T47D (cell line): ENCODE measurements around the gene TYRP1.

Experiments
- DNase-seq, 2 experiments: peaks; one replicate each; pipeline versions ENCODE4 v3.0.0 to v3.0.0-alpha.2; 2011 to 2012; ENCODE audit warnings: low read depth in 1 of 2, low spot score in 1 of 2
- JUND ChIP-seq: IDR thresholded peaks from 2 replicates; pipeline ENCODE4 v1.6.1; 2012; ENCODE audit warnings: low read depth
- in situ Hi-C: cut with HindIII; loops from 2 replicates; pipeline ENCODE4 v1.10.0; 2016; ENCODE audit warnings: low sequenced_read_pairs, low pct_unique_long_range_greater_than_20kb

The TYRP1 gene

GRCh38 chr9:12726795-12727194, 33.6 kb downstream of the TYRP1 start:
- in situ Hi-C loops: no loop called here
- DNase-seq: no peak
- TF ChIP-seq JUND: no peak

GRCh38 chr9:12730198-12730597, 37.0 kb downstream of the TYRP1 start:
- in situ Hi-C loops: no loop called here
- DNase-seq: peak in 1 of 2 experiments; percentile 66
- TF ChIP-seq JUND: no peak

GRCh38 chr9:12730927-12731326, 37.7 kb downstream of the TYRP1 start:
- in situ Hi-C loops: no loop called here
- no peak for TF ChIP-seq JUND
- DNase-seq: no peak

- TF ChIP-seq JUND: no peak
- no peak for DNase-seq
- in situ Hi-C loops: no loop called here
Observed at GRCh38 chr9:12732971-12733370, 39.8 kb downstream of the TYRP1 start.

GRCh38 chr9:12735665-12736064, 42.5 kb downstream of the TYRP1 start:
- no peak for TF ChIP-seq JUND
- in situ Hi-C loops: no loop called here

GRCh38 chr9:12737871-12738270, 44.7 kb downstream of the TYRP1 start:
- DNase-seq: no peak
- in situ Hi-C loops: no loop called here
- TF ChIP-seq JUND: no peak

More at GRCh38 chr9:12735665-12736064, 42.5 kb downstream of the TYRP1 start:
- DNase-seq: no peak

- TF ChIP-seq JUND: no peak
- in situ Hi-C loops: no loop called here
- no peak for DNase-seq
Observed at GRCh38 chr9:12739014-12739652, 45.9 kb downstream of the TYRP1 start.

- DNase-seq: no peak
- TF ChIP-seq JUND: no peak
- in situ Hi-C loops: no loop called here
Observed at GRCh38 chr9:12740845-12741244, 47.7 kb downstream of the TYRP1 start.

GRCh38 chr9:12748016-12748415, 54.8 kb downstream of the TYRP1 start:
- in situ Hi-C loops: no loop called here
- no peak for TF ChIP-seq JUND
- no peak for DNase-seq

- TF ChIP-seq JUND: no peak
- in situ Hi-C loops: no loop called here
- no peak for DNase-seq
Observed at GRCh38 chr9:12748954-12749353, 55.8 kb downstream of the TYRP1 start.

- in situ Hi-C loops: no loop called here
- no peak for TF ChIP-seq JUND
- DNase-seq: no peak
Observed at GRCh38 chr9:12753931-12754330, 60.7 kb downstream of the TYRP1 start.

GRCh38 chr9:12759761-12760160, 66.6 kb downstream of the TYRP1 start:
- no peak for DNase-seq
- TF ChIP-seq JUND: no peak
- in situ Hi-C loops: no loop called here
